ENCODE data around the gene SLC22A1. TPM values are rescaled to one million over a fixed set of nuclear protein-coding genes. Genes with fewer than 3 reads are reported as not detected.

SLC22A1 gene
- total and polyA plus RNA-seq, 2 experiments from 2014 or later = 6.7 to 12.9 TPM

DNA sequence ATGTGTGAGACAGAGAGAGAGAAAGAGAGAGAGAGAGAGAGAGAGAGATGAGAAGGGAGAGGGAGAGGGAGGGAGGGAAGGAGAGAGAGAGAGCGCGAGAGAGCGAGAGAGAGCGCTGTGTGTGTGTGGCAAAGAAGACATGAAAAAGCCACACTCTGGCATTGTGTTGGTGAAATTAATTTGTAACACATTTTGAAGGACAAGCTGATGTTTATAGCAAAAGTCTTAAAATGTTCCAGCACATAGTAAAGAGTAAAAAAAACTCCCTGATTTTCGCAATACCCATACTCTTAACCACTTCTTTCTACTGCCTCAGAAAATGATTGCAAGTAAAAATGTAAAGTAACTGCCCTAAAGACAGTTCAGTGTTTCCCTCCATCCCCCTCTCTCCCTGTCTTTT is 56.7 kb downstream of the SLC22A1 start:
- DNase-seq (ENCODE audit: low spot score) = no peak
- Histone ChIP-seq H3K79me2 (no peaks in the 10 kb centered on the region), H3K4me2 (no peak overlapping the region), H2AFZ (no peak overlapping the region), H3K36me3 (replicated peaks; ENCODE audit: insufficient read depth, low read depth) (no peaks in the 10 kb centered on the region), H3K27me3 (no peaks in the 10 kb centered on the region), H3K27ac (no peak overlapping the region), H3K9me2 (replicated peaks; ENCODE audit: insufficient read depth) (no peaks in the 10 kb centered on the region), H4K20me1 (ENCODE audit: insufficient read depth, poor library complexity, severe bottlenecking) (no peaks in the 10 kb centered on the region), H3K9me3 (ENCODE audit: low read depth) (no peaks in the 10 kb centered on the region), H3K4me1 (ENCODE audit: insufficient read depth) (no peaks in the 10 kb centered on the region), H3K4me3 (no peak overlapping the region)
- no peak for TF ChIP-seq EZH2 (IDR thresholded peaks at IDR 0.05; ENCODE audit: borderline replicate concordance)
- TF ChIP-seq, protein P1, sequence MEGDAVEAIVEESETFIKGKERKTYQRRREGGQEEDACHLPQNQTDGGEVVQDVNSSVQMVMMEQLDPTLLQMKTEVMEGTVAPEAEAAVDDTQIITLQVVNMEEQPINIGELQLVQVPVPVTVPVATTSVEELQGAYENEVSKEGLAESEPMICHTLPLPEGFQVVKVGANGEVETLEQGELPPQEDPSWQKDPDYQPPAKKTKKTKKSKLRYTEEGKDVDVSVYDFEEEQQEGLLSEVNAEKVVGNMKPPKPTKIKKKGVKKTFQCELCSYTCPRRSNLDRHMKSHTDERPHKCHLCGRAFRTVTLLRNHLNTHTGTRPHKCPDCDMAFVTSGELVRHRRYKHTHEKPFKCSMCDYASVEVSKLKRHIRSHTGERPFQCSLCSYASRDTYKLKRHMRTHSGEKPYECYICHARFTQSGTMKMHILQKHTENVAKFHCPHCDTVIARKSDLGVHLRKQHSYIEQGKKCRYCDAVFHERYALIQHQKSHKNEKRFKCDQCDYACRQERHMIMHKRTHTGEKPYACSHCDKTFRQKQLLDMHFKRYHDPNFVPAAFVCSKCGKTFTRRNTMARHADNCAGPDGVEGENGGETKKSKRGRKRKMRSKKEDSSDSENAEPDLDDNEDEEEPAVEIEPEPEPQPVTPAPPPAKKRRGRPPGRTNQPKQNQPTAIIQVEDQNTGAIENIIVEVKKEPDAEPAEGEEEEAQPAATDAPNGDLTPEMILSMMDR (IDR thresholded peaks at IDR 0.05; ENCODE audit: poor library complexity) = no peak
- TF ChIP-seq EZH2phosphoT487 (IDR thresholded peaks at IDR 0.05; ENCODE audit: low read depth, severe bottlenecking, unreplicated experiment) = no peak
- WGBS (ENCODE audit: low lambda C conversion rate, missing lambda C conversion rate) = 52% methylated on average over 5 of the region's 5 CpGs

GRCh38 chr6:160180706-160181105 is 59.1 kb downstream of the SLC22A1 start:
- no peaks in the 10 kb centered on the region for H3K79me2 ChIP-seq
- no peaks in the 10 kb centered on the region for H3K36me3 ChIP-seq (replicated peaks; ENCODE audit: insufficient read depth, low read depth)
- no peaks in the 10 kb centered on the region for H3K9me3 ChIP-seq (ENCODE audit: low read depth)
- no peak overlapping the region for H2AFZ ChIP-seq
- H3K9me2 ChIP-seq (replicated peaks; ENCODE audit: insufficient read depth) = no peaks in the 10 kb centered on the region
- H3K4me2 ChIP-seq = no peak overlapping the region
- H3K4me3 ChIP-seq = no peak overlapping the region
- H3K27me3 ChIP-seq = no peaks in the 10 kb centered on the region
- no peaks in the 10 kb centered on the region for H4K20me1 ChIP-seq (ENCODE audit: insufficient read depth, poor library complexity, severe bottlenecking)
- H3K27ac ChIP-seq = no peak overlapping the region
- no peaks in the 10 kb centered on the region for H3K4me1 ChIP-seq (ENCODE audit: insufficient read depth)
- no peak for DNase-seq (ENCODE audit: low spot score)
- TF ChIP-seq EZH2phosphoT487 (IDR thresholded peaks at IDR 0.05; ENCODE audit: low read depth, severe bottlenecking, unreplicated experiment) (no peak), EZH2 (IDR thresholded peaks at IDR 0.05; ENCODE audit: borderline replicate concordance) (no peak)
- WGBS (ENCODE audit: low lambda C conversion rate, missing lambda C conversion rate) = 59% methylated on average over 1 of the region's 1 CpG

DNA sequence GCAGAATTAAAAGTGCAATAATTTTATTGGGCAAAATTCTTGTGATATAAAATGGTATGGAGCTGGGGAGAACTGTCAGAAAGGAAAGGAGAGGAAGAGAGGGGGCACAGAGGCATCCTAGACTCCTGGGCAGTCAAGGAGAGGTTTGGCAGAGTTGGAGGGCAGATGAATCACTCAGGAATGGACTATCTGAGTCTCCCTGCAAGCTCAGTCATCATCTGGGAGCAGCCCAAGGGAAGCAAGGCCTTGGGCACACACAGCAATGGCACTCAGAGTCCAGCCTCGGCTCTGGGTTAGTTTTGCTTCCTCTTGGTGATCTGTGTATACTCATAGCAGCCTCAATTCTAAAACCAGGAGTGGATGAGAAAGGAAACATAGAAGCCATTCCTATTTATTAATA is 67.2 kb downstream of the SLC22A1 start:
- H4K20me1 ChIP-seq (ENCODE audit: insufficient read depth, poor library complexity, severe bottlenecking) = no peaks in the 10 kb centered on the region
- H3K27me3 ChIP-seq = no peaks in the 10 kb centered on the region
- H3K4me3 ChIP-seq = no peak overlapping the region
- no peaks in the 10 kb centered on the region for H3K9me3 ChIP-seq (ENCODE audit: low read depth)
- no peak overlapping the region for H2AFZ ChIP-seq
- no peaks in the 10 kb centered on the region for H3K9me2 ChIP-seq (replicated peaks; ENCODE audit: insufficient read depth)
- no peak for DNase-seq (ENCODE audit: low spot score)
- H3K4me2 ChIP-seq = no peak overlapping the region
- no peak overlapping the region for H3K27ac ChIP-seq
- H3K36me3 ChIP-seq (replicated peaks; ENCODE audit: insufficient read depth, low read depth) = no peaks in the 10 kb centered on the region
- TF ChIP-seq, protein P1 (IDR thresholded peaks at IDR 0.05; ENCODE audit: poor library complexity) = no peak
- TF ChIP-seq EZH2 (IDR thresholded peaks at IDR 0.05; ENCODE audit: borderline replicate concordance) = no peak
- no peak for TF ChIP-seq EZH2phosphoT487 (IDR thresholded peaks at IDR 0.05; ENCODE audit: low read depth, severe bottlenecking, unreplicated experiment)
- no peaks in the 10 kb centered on the region for H3K4me1 ChIP-seq (ENCODE audit: insufficient read depth)
- H3K79me2 ChIP-seq = no peaks in the 10 kb centered on the region
- 92% methylated on average over 1 of the region's 1 CpG for WGBS (ENCODE audit: low lambda C conversion rate, missing lambda C conversion rate)

DNA sequence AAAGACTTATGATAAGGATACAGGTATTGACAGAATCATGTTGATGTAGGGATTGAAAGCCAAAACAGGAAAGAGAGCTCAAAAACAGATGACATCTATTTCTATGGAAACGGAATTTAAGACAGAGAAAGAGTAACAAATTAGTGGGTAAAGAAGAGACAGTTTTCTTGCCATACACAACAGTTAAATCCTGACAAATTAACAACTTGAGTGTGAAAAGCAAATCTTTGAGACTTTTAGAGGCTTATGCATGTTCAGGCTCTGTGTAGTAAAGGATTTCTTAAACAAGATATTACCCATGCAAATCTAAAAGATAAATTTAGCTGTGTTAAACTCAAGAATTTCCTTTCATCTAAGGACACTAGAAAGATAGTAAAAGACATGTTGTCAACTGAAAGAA is 68.5 kb downstream of the SLC22A1 start:
- H4K20me1 ChIP-seq (ENCODE audit: insufficient read depth, poor library complexity, severe bottlenecking) = no peaks in the 10 kb centered on the region
- H3K4me3 ChIP-seq = no peak overlapping the region
- H3K9me2 ChIP-seq (replicated peaks; ENCODE audit: insufficient read depth) = no peaks in the 10 kb centered on the region
- no peak overlapping the region for H2AFZ ChIP-seq
- H3K4me1 ChIP-seq (ENCODE audit: insufficient read depth) = no peaks in the 10 kb centered on the region
- H3K36me3 ChIP-seq (replicated peaks; ENCODE audit: insufficient read depth, low read depth) = no peaks in the 10 kb centered on the region
- H3K4me2 ChIP-seq = no peak overlapping the region
- no peak for DNase-seq (ENCODE audit: low spot score)
- no peak overlapping the region for H3K27ac ChIP-seq
- H3K9me3 ChIP-seq (ENCODE audit: low read depth) = no peaks in the 10 kb centered on the region
- H3K27me3 ChIP-seq = no peaks in the 10 kb centered on the region
- H3K79me2 ChIP-seq = no peaks in the 10 kb centered on the region
- WGBS (ENCODE audit: low lambda C conversion rate, missing lambda C conversion rate) = 88% methylated on average over 1 of the region's 1 CpG
- TF ChIP-seq EZH2phosphoT487 (IDR thresholded peaks at IDR 0.05; ENCODE audit: low read depth, severe bottlenecking, unreplicated experiment) (no peak), EZH2 (IDR thresholded peaks at IDR 0.05; ENCODE audit: borderline replicate concordance) (no peak)
- TF ChIP-seq, protein P1 (IDR thresholded peaks at IDR 0.05; ENCODE audit: poor library complexity) = no peak
